Liver (tissue), 9 donors: ENCODE data around the gene UNG. TPM values are rescaled to one million over a fixed set of nuclear protein-coding genes. Genes with fewer than 3 reads are reported as not detected.

ENCODE experiments used
- DNase-seq: peaks from one replicate; pipeline ENCODE4 v3.0.0-alpha.2; 2017; ENCODE audit warnings: low spot score
- H3K27ac ChIP-seq, 2 donors: one replicate each; pipeline ENCODE4 v1.7.0; 2013; ENCODE audit warnings: inconsistent platforms in 2 of 2, low read length in 2 of 2, control low read depth in 1 of 2, low read depth in 1 of 2, mild to moderate bottlenecking in 1 of 2
- H3K27me3 ChIP-seq, 4 donors: one replicate each; pipeline versions ENCODE4 v1.6.1 to v1.7.0; 2013; ENCODE audit warnings: low read length in 3 of 4, inconsistent platforms in 1 of 4, mild to moderate bottlenecking in 1 of 4, moderate library complexity in 1 of 4; ENCODE audit not compliant: control insufficient read depth in 4 of 4, insufficient read depth in 4 of 4
- H3K36me3 ChIP-seq, 4 donors: one replicate each; pipeline versions ENCODE4 v1.6.1 to v1.7.0; 2013; ENCODE audit warnings: low read length in 3 of 4, mild to moderate bottlenecking in 3 of 4, low read depth in 1 of 4, moderate library complexity in 1 of 4; ENCODE audit not compliant: control insufficient read depth in 4 of 4, insufficient read depth in 3 of 4
- H3K4me1 ChIP-seq, 4 donors: one replicate each; pipeline versions ENCODE4 v1.6.1 to v1.7.0; 2013; ENCODE audit warnings: low read length in 3 of 4, mild to moderate bottlenecking in 3 of 4, moderate library complexity in 1 of 4; ENCODE audit not compliant: control insufficient read depth in 4 of 4, insufficient read depth in 4 of 4
- H3K4me3 ChIP-seq, 3 donors: one replicate each; pipeline versions ENCODE4 v1.6.1 to v1.7.0; 2013; ENCODE audit warnings: low read length in 3 of 3, control low read depth in 1 of 3, low read depth in 1 of 3, mild to moderate bottlenecking in 1 of 3
- H3K9ac ChIP-seq, 2 donors: one replicate each; pipeline ENCODE4 v1.7.0; 2013; ENCODE audit warnings: low read length in 2 of 2, mild to moderate bottlenecking in 2 of 2, moderate library complexity in 2 of 2, control low read depth in 1 of 2, low read depth in 1 of 2
- H3K9me3 ChIP-seq, 4 donors: one replicate each; pipeline versions ENCODE4 v1.6.1 to v1.7.0; 2013; ENCODE audit warnings: low read length in 3 of 4; ENCODE audit not compliant: control insufficient read depth in 4 of 4
- EGR1 ChIP-seq, 2 donors: IDR thresholded peaks; 2 replicates each; pipeline ENCODE4 v1.6.1; 2016 to 2018; ENCODE audit warnings: antibody characterized with exemption in 2 of 2, low read depth in 2 of 2
- FOXA1 ChIP-seq: IDR thresholded peaks from 2 replicates; pipeline ENCODE4 v1.6.1; 2016; ENCODE audit warnings: antibody characterized with exemption
- FOXA2 ChIP-seq: IDR thresholded peaks from 2 replicates; pipeline ENCODE4 v1.6.1; 2016; ENCODE audit warnings: antibody characterized with exemption
- GABPA ChIP-seq, 2 donors: IDR thresholded peaks in 1 of 2; conservative IDR thresholded peaks in 1 of 2; 2 replicates each; pipeline ENCODE4 v1.6.1; 2016; ENCODE audit warnings: antibody characterized with exemption in 2 of 2, mild to moderate bottlenecking in 1 of 2, moderate library complexity in 1 of 2
- HNF4A ChIP-seq, 2 donors: conservative IDR thresholded peaks; 2 replicates each; pipeline ENCODE4 v1.6.1; 2016; ENCODE audit warnings: antibody characterized with exemption in 2 of 2, mild to moderate bottlenecking in 2 of 2
- HNF4G ChIP-seq: IDR thresholded peaks from 2 replicates; pipeline ENCODE4 v1.6.1; 2016; ENCODE audit warnings: antibody characterized with exemption
- JUND ChIP-seq, 2 donors: IDR thresholded peaks; 2 replicates each; pipeline ENCODE4 v1.6.1; 2016; ENCODE audit warnings: antibody characterized with exemption in 2 of 2
- NR2F2 ChIP-seq: IDR thresholded peaks from 2 replicates; pipeline ENCODE4 v1.6.1; 2016; ENCODE audit warnings: antibody characterized with exemption
- RAD21 ChIP-seq, 2 donors: IDR thresholded peaks; 2 replicates each; pipeline ENCODE4 v1.6.1; 2016; ENCODE audit warnings: antibody characterized with exemption in 2 of 2, mild to moderate bottlenecking in 2 of 2
- SP1 ChIP-seq: IDR thresholded peaks from 2 replicates; pipeline ENCODE4 v1.6.1; 2018; ENCODE audit warnings: antibody characterized with exemption, mild to moderate bottlenecking
- TAF1 ChIP-seq: conservative IDR thresholded peaks from 2 replicates; pipeline ENCODE4 v1.6.1; 2016; ENCODE audit warnings: antibody characterized with exemption, mild to moderate bottlenecking
- YY1 ChIP-seq: IDR thresholded peaks from 2 replicates; pipeline ENCODE4 v1.6.1; 2016; ENCODE audit warnings: antibody characterized with exemption, mild to moderate bottlenecking
- WGBS: extraction: QIAGEN DNeasy Blood & Tissue Kit; methylation state at CpG from one replicate; pipeline ENCODE4 v1.1.7; 2013; 5-methylcytosine and 5-hydroxymethylcytosine counted together
- polyA plus RNA-seq, 2 donors: library from polyadenylated mRNA; stranded (reverse) in 1 of 2; unstranded in 1 of 2; fragments of 200-250 nt in 1 of 2; fragments of >200 nt in 1 of 2; fragmentation: Nextera tagmentation in 1 of 2; extraction: Ambion mirVana in 1 of 2; gene quantifications; one replicate each; pipeline versions ENCODE4 v1.2.1 to v1.2.3, GENCODE V29; 2013 to 2015
- total RNA-seq, 2 donors: library from RNA; depleted of rRNA; stranded (reverse); fragments of >200 nt; gene quantifications; one replicate each; pipeline ENCODE4 v1.2.3, GENCODE V29; 2014
- TF ChIP-seq, protein P1 (sequence below): IDR thresholded peaks from 2 replicates; pipeline ENCODE4 v1.6.1; 2016; ENCODE audit warnings: antibody characterized with exemption
- TF ChIP-seq, protein P2 (sequence below): IDR thresholded peaks from 2 replicates; pipeline ENCODE4 v1.6.1; 2016; ENCODE audit warnings: antibody characterized with exemption
- TF ChIP-seq, protein P3 (sequence below): IDR thresholded peaks from 2 replicates; pipeline ENCODE4 v1.6.1; 2016; ENCODE audit warnings: antibody characterized with exemption, mild to moderate bottlenecking
- TF ChIP-seq, protein P4 (sequence below): IDR thresholded peaks from 2 replicates; pipeline ENCODE4 v1.6.1; 2016; ENCODE audit warnings: antibody characterized with exemption
- TF ChIP-seq, protein P5 (sequence below): fragments of 150-350 bp; IDR thresholded peaks from 2 replicates; pipeline ENCODE4 v1.5.1; 2017; ENCODE audit warnings: improper control_type of control experiment, low read depth, low read length; ENCODE audit not compliant: missing input control
- donor health status: healthy.
- donor health status: healthy.
- donor health status: healthy.
- donor health status: healthy.
- donor health status: healthy.

Gene UNG
- total and polyA plus RNA-seq, 4 donors: 9.4 to 22.1 (median 14.9) TPM

DNA sequence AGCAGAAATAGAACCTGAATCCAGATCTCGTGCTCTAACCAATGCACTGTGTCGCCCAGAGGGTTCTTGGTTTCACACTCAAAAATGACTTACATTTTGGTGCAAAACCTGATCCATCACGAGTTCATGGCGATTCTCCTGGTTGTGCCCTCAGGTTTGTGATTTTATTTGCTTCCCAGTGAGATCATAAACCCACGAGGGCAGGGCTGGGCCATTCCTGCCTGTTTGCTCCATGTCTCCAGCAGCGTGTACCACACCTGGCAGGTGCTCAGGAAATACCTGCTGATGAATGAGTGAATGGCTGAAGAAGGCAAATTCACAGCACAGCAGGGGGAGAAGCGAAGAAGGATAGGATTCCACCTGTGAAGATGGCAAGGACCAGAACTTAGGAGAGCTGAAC is 28.4 kb downstream of the UNG start:
- Histone ChIP-seq H3K4me1 (peaks cover 8 to 49% (median 47%) of the 10 kb centered on the region in 4 donors), H3K27me3 (no peaks in the 10 kb centered on the region), H3K36me3 (peaks cover 0 to 2% (median 0%) of the 10 kb centered on the region in 4 donors), H3K9me3 (no peaks in the 10 kb centered on the region), H3K4me3 (no peak overlapping the region), H3K9ac (no peak overlapping the region), H3K27ac (no peak overlapping the region)
- DNase-seq: no peak
- TF ChIP-seq, protein P1, sequence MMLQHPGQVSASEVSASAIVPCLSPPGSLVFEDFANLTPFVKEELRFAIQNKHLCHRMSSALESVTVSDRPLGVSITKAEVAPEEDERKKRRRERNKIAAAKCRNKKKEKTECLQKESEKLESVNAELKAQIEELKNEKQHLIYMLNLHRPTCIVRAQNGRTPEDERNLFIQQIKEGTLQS: no peak
- TF ChIP-seq, protein P2, sequence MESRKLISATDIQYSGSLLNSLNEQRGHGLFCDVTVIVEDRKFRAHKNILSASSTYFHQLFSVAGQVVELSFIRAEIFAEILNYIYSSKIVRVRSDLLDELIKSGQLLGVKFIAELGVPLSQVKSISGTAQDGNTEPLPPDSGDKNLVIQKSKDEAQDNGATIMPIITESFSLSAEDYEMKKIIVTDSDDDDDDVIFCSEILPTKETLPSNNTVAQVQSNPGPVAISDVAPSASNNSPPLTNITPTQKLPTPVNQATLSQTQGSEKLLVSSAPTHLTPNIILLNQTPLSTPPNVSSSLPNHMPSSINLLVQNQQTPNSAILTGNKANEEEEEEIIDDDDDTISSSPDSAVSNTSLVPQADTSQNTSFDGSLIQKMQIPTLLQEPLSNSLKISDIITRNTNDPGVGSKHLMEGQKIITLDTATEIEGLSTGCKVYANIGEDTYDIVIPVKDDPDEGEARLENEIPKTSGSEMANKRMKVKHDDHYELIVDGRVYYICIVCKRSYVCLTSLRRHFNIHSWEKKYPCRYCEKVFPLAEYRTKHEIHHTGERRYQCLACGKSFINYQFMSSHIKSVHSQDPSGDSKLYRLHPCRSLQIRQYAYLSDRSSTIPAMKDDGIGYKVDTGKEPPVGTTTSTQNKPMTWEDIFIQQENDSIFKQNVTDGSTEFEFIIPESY: no peak
- TF ChIP-seq, protein P3, sequence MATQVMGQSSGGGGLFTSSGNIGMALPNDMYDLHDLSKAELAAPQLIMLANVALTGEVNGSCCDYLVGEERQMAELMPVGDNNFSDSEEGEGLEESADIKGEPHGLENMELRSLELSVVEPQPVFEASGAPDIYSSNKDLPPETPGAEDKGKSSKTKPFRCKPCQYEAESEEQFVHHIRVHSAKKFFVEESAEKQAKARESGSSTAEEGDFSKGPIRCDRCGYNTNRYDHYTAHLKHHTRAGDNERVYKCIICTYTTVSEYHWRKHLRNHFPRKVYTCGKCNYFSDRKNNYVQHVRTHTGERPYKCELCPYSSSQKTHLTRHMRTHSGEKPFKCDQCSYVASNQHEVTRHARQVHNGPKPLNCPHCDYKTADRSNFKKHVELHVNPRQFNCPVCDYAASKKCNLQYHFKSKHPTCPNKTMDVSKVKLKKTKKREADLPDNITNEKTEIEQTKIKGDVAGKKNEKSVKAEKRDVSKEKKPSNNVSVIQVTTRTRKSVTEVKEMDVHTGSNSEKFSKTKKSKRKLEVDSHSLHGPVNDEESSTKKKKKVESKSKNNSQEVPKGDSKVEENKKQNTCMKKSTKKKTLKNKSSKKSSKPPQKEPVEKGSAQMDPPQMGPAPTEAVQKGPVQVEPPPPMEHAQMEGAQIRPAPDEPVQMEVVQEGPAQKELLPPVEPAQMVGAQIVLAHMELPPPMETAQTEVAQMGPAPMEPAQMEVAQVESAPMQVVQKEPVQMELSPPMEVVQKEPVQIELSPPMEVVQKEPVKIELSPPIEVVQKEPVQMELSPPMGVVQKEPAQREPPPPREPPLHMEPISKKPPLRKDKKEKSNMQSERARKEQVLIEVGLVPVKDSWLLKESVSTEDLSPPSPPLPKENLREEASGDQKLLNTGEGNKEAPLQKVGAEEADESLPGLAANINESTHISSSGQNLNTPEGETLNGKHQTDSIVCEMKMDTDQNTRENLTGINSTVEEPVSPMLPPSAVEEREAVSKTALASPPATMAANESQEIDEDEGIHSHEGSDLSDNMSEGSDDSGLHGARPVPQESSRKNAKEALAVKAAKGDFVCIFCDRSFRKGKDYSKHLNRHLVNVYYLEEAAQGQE: no peak
- TF ChIP-seq EGR1 (IDR thresholded peaks at IDR 0.05; ENCODE audit: low read depth in 2 of 2) (no peak), JUND (IDR thresholded peaks at IDR 0.05) (no peak), GABPA (IDR thresholded peaks at IDR 0.05 in 1 of 2, conservative IDR thresholded peaks at IDR 0.05 in 1 of 2) (no peak), RAD21 (IDR thresholded peaks at IDR 0.05) (no peak), YY1 (no peak), SP1 (no peak)
- 82% methylated on average over 7 of the region's 7 CpGs for WGBS

DNA sequence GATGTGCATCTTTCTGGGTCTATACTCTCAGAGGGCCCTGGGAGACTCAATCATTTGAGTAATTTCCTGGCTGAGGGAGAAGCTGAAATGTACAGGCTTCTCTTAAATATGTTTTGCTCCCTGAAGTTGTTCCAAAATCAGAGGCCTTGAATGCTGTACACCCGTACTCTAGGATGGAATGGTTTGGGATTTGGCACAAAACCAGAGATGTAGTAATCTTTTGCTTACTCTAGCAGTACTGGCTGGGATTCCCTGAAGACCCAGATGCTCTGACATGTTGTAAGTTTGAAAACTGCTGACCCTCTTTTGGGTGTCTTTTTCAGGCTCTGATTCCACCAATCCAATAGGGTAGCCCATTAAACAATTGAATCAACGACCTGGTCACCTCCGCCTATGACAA is 29.4 kb downstream of the UNG start:
- DNase-seq: no peak
- WGBS: 29% methylated on average over 3 of the region's 3 CpGs
- Histone ChIP-seq H3K27ac (peak overlapping the region in 1 of 2 donors; percentile 38), H3K27me3 (no peaks in the 10 kb centered on the region), H3K4me1 (peaks cover 7 to 49% (median 41%) of the 10 kb centered on the region in 4 donors), H3K4me3 (no peak overlapping the region), H3K36me3 (peaks cover 0 to 2% (median 0%) of the 10 kb centered on the region in 4 donors), H3K9ac (peak overlapping the region in 1 of 2 donors; percentile 9), H3K9me3 (no peaks in the 10 kb centered on the region)
- TF ChIP-seq JUND (IDR thresholded peaks at IDR 0.05): no peak
- no peak for TF ChIP-seq HNF4G
- no peak for TF ChIP-seq FOXA2
- TF ChIP-seq EGR1 (IDR thresholded peaks at IDR 0.05; ENCODE audit: low read depth in 2 of 2): no peak
- peak; percentile 22 to 29 for TF ChIP-seq HNF4A (conservative IDR thresholded peaks at IDR 0.05)
- TF ChIP-seq SP1: peak; percentile 28
- TF ChIP-seq, protein P3: no peak
- TF ChIP-seq, protein P4, sequence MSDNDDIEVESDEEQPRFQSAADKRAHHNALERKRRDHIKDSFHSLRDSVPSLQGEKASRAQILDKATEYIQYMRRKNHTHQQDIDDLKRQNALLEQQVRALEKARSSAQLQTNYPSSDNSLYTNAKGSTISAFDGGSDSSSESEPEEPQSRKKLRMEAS: peak; percentile 26
- TF ChIP-seq, protein P2: no peak
- TF ChIP-seq, protein P5, sequence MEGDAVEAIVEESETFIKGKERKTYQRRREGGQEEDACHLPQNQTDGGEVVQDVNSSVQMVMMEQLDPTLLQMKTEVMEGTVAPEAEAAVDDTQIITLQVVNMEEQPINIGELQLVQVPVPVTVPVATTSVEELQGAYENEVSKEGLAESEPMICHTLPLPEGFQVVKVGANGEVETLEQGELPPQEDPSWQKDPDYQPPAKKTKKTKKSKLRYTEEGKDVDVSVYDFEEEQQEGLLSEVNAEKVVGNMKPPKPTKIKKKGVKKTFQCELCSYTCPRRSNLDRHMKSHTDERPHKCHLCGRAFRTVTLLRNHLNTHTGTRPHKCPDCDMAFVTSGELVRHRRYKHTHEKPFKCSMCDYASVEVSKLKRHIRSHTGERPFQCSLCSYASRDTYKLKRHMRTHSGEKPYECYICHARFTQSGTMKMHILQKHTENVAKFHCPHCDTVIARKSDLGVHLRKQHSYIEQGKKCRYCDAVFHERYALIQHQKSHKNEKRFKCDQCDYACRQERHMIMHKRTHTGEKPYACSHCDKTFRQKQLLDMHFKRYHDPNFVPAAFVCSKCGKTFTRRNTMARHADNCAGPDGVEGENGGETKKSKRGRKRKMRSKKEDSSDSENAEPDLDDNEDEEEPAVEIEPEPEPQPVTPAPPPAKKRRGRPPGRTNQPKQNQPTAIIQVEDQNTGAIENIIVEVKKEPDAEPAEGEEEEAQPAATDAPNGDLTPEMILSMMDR: no peak
- no peak for TF ChIP-seq YY1
- no peak for TF ChIP-seq NR2F2
- TF ChIP-seq, protein P1: no peak
- no peak for TF ChIP-seq FOXA1
- TF ChIP-seq GABPA (IDR thresholded peaks at IDR 0.05 in 1 of 2, conservative IDR thresholded peaks at IDR 0.05 in 1 of 2): no peak
- no peak for TF ChIP-seq TAF1
- peak in 1 of 2 donors; percentile 42 for TF ChIP-seq RAD21 (IDR thresholded peaks at IDR 0.05)
